Dedifferentiated amniotic fluid mesenchymal stem cell (primary cell): Measurements from ENCODE around the gene SFMBT2.
"Not testable (repeated sequence)": the region's sequence is repeated elsewhere in the genome, so short reads cannot be mapped to it uniquely, and the experiment has no call there.

Experiments used
- DNase-seq: peaks from one replicate; pipeline ENCODE4 v3.0.0-alpha.2; 2016; ENCODE audit errors: extremely low spot score

Gene SFMBT2

GRCh38 chr10:7320072-7320471 is 90.8 kb downstream of the SFMBT2 start:
- no peak for DNase-seq

- DNase-seq: no peak
These were observed 91.2 kb downstream of the SFMBT2 start for GRCh38 chr10:7319632-7320031.

DNA sequence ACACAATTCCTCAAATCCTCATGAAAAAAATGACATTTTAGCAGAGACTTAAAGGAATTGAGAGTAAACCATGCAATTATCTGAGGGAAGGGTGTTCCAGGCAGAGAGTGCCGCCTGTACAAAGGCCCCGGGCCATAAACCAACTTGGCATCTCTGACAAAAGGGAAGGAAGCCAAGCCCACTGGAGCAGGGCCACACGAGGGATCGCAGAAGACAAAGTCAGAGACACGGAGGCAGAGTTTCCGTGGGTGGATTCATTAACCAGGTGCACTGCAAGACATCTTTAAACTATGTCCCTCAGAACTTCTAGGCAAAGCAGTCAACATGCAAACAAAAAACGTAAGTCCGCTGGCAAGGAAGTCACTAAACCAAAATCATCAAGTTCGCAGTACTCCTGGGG is 92.0 kb downstream of the SFMBT2 start:
- no peak for DNase-seq

DNA sequence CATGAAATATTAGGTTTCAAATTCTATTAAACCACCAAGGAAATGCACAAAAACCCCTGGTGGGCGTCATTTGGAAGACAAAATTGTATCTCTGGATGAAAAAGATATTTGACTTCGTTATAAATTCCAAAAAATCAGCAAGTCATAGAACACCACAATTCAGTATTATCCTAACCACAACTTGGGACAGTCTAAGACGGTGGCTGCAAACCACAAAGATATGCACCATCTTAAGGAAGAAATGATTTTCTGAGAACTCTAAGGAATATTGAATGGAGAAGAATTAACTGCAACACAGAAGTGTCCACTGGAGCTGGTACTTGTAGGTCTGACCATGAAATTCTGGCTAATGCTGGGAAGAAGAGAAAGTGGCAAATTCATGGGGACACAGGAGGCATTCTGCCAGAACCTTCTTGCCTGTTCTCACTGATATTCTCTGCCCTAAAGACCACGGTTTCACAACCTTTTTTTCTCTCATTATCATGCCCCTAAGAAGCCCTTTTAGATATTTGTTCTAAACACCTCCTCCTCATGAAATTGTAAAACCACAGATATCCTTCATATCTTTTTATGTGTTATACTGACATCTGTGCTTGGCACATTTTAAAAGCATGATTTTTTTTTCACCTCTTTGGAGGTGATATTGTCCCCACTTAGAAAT is 92.9 kb downstream of the SFMBT2 start:
- DNase-seq: no peak

- no peak for DNase-seq
These were observed 94.0 kb downstream of the SFMBT2 start for GRCh38 chr10:7316839-7317238.

DNA sequence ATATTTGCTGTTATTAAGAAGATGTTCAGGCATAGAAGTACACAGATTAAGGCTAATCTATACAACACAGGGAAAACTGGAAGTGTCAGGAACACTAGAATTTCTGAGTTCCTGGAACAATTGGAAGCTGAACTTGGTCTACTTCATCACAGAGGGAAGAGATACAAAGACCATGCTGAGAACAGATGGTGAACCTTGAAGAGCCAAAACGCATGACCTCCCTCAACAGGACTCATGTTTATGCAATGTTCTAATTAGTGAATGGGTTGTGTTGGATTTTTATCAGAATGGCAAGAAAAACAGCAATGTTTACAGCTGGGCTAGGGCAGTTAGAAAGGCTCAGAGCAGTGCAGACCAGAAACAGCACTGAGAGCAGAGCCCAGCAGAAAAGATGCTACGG is 94.9 kb downstream of the SFMBT2 start:
- no peak for DNase-seq

- DNase-seq: no peak
These were observed 96.7 kb downstream of the SFMBT2 start for GRCh38 chr10:7314170-7314569.

DNA sequence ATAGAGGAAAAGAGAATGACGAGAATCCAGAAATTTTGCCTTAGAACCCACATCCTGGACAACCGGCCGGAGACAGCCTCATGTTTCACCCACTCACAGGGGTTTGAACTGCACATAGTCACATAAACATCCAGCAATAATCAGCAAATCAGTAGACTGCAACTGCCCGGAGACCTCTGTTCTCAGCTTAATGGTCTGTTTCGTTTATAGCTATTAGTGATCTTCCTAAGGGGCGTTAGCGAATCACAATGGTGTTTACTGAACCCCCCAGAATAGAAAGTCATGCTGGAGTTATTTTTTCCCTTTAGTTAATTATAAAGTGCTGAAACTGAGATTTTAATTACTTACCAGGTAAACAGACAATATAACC is 98.4 kb downstream of the SFMBT2 start:
- no peak for DNase-seq

DNA sequence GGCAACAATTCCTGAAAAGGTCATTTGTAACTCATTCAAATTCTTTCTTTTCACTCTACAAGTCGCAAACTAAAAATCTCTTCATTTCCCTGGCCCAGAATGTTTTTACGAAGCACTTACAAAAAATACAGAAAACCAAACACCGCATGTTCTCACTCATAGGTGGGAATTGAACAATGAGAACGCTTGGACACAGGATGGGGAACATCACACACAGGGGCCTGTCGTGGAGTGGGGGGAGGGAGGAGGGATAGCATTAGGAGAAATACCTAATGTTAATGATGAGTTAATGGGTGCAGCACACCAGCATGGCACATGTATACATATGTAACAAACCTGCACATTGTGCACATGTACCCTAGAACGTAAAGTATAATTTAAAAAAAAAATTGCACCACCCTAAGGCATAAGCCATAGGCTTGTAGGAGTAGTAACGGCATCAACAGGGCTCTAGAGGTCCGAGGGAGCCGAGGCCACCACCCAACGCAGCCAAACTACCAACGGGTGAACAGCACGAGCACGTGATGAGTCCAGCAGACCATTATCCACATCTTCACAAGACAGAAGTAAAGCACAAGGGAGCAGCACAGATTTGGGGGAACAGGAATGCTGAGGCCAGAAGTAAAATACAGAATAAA is 98.9 kb downstream of the SFMBT2 start:
- not testable (repeated sequence) for DNase-seq

GRCh38 chr10:7311218-7311849 is 99.5 kb downstream of the SFMBT2 start:
- DNase-seq: no peak

GRCh38 chr10:7310076-7310475 is 100.8 kb downstream of the SFMBT2 start:
- DNase-seq: no peak

DNA sequence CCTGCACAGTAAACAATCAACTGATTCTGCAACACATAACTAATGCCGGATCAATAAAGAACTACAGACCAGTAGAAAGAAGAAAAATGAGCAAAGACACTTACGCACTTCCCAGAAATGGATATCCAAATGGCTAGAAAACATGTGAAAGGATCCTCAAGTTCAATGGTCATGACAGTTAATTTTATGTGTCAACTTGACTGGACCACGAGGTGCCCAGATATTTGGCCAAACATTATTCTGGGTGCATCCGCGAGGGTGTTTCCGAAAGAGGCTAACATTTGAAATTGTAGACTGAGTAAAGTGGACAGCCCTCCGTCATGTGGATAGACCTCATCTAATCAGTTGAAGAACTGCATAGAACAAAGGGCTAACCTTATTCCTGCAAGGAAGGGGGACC is 102.0 kb downstream of the SFMBT2 start:
- no peak for DNase-seq

DNA sequence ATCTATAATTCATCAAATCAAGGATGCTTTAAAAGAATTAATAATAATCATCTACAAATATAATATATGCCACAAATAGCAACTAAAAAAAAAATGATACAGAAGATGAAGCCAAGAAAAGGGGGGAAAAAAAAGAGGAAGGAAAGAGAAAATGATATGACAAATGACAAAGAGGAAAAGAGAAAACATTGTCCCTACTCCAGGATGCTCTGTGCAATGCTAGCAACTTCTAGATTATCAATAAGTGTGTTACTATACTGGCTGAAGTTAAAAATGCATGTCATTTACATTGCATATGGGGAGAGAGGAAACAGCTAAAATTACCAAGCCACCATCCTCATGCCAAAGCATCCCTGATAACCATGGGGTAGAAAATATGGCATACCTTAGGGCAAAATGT is 104.2 kb downstream of the SFMBT2 start:
- no peak for DNase-seq

GRCh38 chr10:7306147-7306546 is 104.7 kb downstream of the SFMBT2 start:
- DNase-seq: no peak

DNA sequence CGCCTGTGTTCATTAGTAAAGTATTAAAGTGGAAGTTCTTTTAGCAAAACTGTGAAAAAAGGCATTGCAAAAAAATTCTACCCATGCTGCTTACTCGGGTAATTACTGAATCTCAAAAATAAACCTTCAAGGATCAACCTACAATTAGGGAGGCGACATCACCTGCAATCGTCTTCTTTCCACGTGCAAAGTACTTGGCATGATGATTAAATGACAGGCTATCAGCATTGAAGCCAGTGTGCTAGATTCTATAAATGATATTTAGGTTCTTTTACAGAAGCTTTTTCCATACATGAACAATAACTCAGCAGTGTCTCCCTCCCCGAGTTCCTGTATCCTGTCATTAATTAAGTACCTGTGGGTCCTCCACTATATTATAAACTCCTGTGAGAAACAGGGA is 105.8 kb downstream of the SFMBT2 start:
- no peak for DNase-seq

- no peak for DNase-seq
These were observed 106.7 kb downstream of the SFMBT2 start for GRCh38 chr10:7304110-7304509.

GRCh38 chr10:7302930-7303557 is 107.8 kb downstream of the SFMBT2 start:
- no peak for DNase-seq

- DNase-seq: no peak
These were observed 108.4 kb downstream of the SFMBT2 start for GRCh38 chr10:7302392-7302906.

DNA sequence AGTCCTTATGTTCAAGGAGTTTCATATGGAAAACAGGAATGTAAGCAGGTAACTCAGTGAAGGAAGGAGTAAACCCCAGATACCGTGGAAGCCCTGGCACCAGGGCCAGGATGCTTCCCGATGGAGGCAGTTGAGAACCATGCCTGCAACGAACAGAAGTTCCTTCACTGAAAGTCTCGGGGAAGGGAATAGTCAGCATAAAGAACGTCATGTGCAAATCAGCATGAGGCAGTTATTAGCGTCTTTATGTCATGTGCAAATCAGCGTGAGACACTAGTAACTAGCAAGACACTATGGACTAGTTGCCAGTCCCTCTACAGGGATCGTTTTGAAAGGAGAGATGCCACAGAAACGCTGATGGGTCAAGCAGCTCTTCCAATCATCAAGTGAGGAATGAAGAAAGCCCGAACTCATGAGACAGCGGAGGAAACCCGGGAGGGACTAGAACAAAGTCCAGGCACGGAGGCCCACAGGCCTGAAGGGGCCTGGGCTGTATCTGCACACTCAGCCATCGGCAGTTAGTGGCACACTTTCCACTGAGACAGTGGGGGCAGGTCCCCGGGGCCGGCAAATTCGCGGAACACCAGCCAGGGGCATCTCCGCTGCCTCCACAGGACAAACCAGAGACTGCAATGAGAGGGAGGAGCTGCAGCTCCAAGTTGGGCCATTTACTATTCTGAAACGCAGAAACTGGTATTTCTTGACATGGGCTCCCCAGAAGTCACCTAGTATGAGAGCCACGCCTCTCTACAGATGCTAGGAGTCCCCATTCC is 109.6 kb downstream of the SFMBT2 start:
- DNase-seq: no peak

DNA sequence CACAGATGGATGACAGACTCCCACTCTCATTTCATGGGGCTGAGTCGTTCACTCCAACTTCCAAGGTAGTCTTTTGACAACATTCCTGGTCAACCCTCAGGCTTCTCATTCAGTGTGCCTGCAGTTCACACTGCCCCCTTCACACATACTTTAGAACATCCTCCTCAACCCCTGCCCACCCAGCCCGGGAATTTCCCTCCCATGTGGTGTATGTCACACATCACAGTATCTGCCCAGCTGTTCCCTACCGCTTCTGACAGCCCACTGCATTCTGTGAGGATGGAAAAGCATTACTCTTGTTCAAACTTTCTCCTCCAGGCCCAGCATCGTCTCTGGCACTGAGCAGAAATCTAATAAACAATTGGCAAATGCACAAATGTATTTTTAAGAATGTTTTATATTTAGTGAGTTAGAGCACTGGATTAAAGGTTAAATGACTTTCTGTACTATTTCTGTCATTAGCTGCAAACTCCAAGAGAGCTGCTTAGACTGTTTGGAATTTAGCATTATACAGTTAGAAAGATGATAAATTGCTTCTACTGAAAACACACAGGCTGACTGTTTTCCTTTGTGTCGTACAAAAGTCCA is 110.4 kb downstream of the SFMBT2 start:
- DNase-seq: no peak

DNA sequence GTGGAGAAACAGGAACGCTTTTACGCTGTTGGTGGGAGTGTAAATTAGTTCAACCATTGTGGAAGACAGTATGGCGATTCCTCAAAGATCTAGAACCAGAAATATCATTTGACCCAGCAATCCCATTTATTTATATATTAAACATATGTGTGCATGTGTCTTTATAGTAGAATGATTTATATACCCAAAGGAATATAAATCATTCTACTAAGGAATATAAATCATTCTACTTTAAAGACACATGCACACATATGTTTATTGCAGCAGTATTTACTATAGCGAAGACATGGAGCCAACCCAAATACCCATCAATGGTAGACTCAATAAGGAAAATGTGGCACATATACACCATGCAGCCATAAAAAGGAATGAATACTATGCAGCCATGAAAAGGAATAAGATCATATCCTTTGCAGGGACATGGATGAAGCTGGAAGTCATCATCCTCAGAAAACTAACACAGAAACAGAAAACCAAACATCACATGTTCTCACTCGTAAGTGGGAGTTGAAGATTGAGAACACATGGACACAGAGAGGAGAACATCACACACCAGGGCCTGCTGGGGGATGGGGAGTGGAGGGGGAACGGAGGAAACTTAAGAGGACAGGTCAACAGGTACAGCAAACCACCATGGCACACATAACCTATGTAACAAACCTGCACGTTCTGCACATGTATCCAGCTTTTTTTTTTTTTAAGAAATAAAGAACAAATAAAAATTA is 111.1 kb downstream of the SFMBT2 start:
- DNase-seq: not testable (repeated sequence)
